Liver (tissue), 9 donors: ENCODE data around the gene PCNX2. TPM values are rescaled to one million over a fixed set of nuclear protein-coding genes. Genes with fewer than 3 reads are reported as not detected.

ENCODE experiments used
- DNase-seq: peaks from one replicate; pipeline ENCODE4 v3.0.0-alpha.2; 2017; ENCODE audit warnings: low spot score
- H3K27ac ChIP-seq, 2 donors: one replicate each; pipeline ENCODE4 v1.7.0; 2013; ENCODE audit warnings: inconsistent platforms in 2 of 2, low read length in 2 of 2, control low read depth in 1 of 2, low read depth in 1 of 2, mild to moderate bottlenecking in 1 of 2
- H3K27me3 ChIP-seq, 4 donors: one replicate each; pipeline versions ENCODE4 v1.6.1 to v1.7.0; 2013; ENCODE audit warnings: low read length in 3 of 4, inconsistent platforms in 1 of 4, mild to moderate bottlenecking in 1 of 4, moderate library complexity in 1 of 4; ENCODE audit not compliant: control insufficient read depth in 4 of 4, insufficient read depth in 4 of 4
- H3K36me3 ChIP-seq, 4 donors: one replicate each; pipeline versions ENCODE4 v1.6.1 to v1.7.0; 2013; ENCODE audit warnings: low read length in 3 of 4, mild to moderate bottlenecking in 3 of 4, low read depth in 1 of 4, moderate library complexity in 1 of 4; ENCODE audit not compliant: control insufficient read depth in 4 of 4, insufficient read depth in 3 of 4
- H3K4me1 ChIP-seq, 4 donors: one replicate each; pipeline versions ENCODE4 v1.6.1 to v1.7.0; 2013; ENCODE audit warnings: low read length in 3 of 4, mild to moderate bottlenecking in 3 of 4, moderate library complexity in 1 of 4; ENCODE audit not compliant: control insufficient read depth in 4 of 4, insufficient read depth in 4 of 4
- H3K4me3 ChIP-seq, 3 donors: one replicate each; pipeline versions ENCODE4 v1.6.1 to v1.7.0; 2013; ENCODE audit warnings: low read length in 3 of 3, control low read depth in 1 of 3, low read depth in 1 of 3, mild to moderate bottlenecking in 1 of 3
- H3K9ac ChIP-seq, 2 donors: one replicate each; pipeline ENCODE4 v1.7.0; 2013; ENCODE audit warnings: low read length in 2 of 2, mild to moderate bottlenecking in 2 of 2, moderate library complexity in 2 of 2, control low read depth in 1 of 2, low read depth in 1 of 2
- H3K9me3 ChIP-seq, 4 donors: one replicate each; pipeline versions ENCODE4 v1.6.1 to v1.7.0; 2013; ENCODE audit warnings: low read length in 3 of 4; ENCODE audit not compliant: control insufficient read depth in 4 of 4
- ATF3 ChIP-seq: IDR thresholded peaks from 2 replicates; pipeline ENCODE4 v1.6.1; 2016; ENCODE audit warnings: antibody characterized with exemption
- EGR1 ChIP-seq, 2 donors: IDR thresholded peaks; 2 replicates each; pipeline ENCODE4 v1.6.1; 2016 to 2018; ENCODE audit warnings: antibody characterized with exemption in 2 of 2, low read depth in 2 of 2
- FOXA1 ChIP-seq: IDR thresholded peaks from 2 replicates; pipeline ENCODE4 v1.6.1; 2016; ENCODE audit warnings: antibody characterized with exemption
- GABPA ChIP-seq, 2 donors: IDR thresholded peaks in 1 of 2; conservative IDR thresholded peaks in 1 of 2; 2 replicates each; pipeline ENCODE4 v1.6.1; 2016; ENCODE audit warnings: antibody characterized with exemption in 2 of 2, mild to moderate bottlenecking in 1 of 2, moderate library complexity in 1 of 2
- HNF4A ChIP-seq, 2 donors: conservative IDR thresholded peaks; 2 replicates each; pipeline ENCODE4 v1.6.1; 2016; ENCODE audit warnings: antibody characterized with exemption in 2 of 2, mild to moderate bottlenecking in 2 of 2
- HNF4G ChIP-seq: IDR thresholded peaks from 2 replicates; pipeline ENCODE4 v1.6.1; 2016; ENCODE audit warnings: antibody characterized with exemption
- JUND ChIP-seq, 2 donors: IDR thresholded peaks; 2 replicates each; pipeline ENCODE4 v1.6.1; 2016; ENCODE audit warnings: antibody characterized with exemption in 2 of 2
- MAX ChIP-seq: IDR thresholded peaks from 2 replicates; pipeline ENCODE4 v1.6.1; 2016; ENCODE audit warnings: antibody characterized with exemption
- NR2F2 ChIP-seq: IDR thresholded peaks from 2 replicates; pipeline ENCODE4 v1.6.1; 2016; ENCODE audit warnings: antibody characterized with exemption
- RAD21 ChIP-seq, 2 donors: IDR thresholded peaks; 2 replicates each; pipeline ENCODE4 v1.6.1; 2016; ENCODE audit warnings: antibody characterized with exemption in 2 of 2, mild to moderate bottlenecking in 2 of 2
- REST ChIP-seq: IDR thresholded peaks from 2 replicates; pipeline ENCODE4 v1.6.1; 2016; ENCODE audit warnings: antibody characterized with exemption, mild to moderate bottlenecking
- RXRA ChIP-seq, 2 donors: IDR thresholded peaks; 2 replicates each; pipeline ENCODE4 v1.6.1; 2017 to 2018; ENCODE audit warnings: antibody characterized with exemption in 2 of 2, mild to moderate bottlenecking in 1 of 2
- SP1 ChIP-seq: IDR thresholded peaks from 2 replicates; pipeline ENCODE4 v1.6.1; 2018; ENCODE audit warnings: antibody characterized with exemption, mild to moderate bottlenecking
- TAF1 ChIP-seq: conservative IDR thresholded peaks from 2 replicates; pipeline ENCODE4 v1.6.1; 2016; ENCODE audit warnings: antibody characterized with exemption, mild to moderate bottlenecking
- YY1 ChIP-seq: IDR thresholded peaks from 2 replicates; pipeline ENCODE4 v1.6.1; 2016; ENCODE audit warnings: antibody characterized with exemption, mild to moderate bottlenecking
- ZBTB33 ChIP-seq: IDR thresholded peaks from 2 replicates; pipeline ENCODE4 v1.6.1; 2016; ENCODE audit warnings: antibody characterized with exemption
- WGBS: extraction: QIAGEN DNeasy Blood & Tissue Kit; methylation state at CpG from one replicate; pipeline ENCODE4 v1.1.7; 2013; 5-methylcytosine and 5-hydroxymethylcytosine counted together
- polyA plus RNA-seq, 2 donors: library from polyadenylated mRNA; stranded (reverse) in 1 of 2; unstranded in 1 of 2; fragments of 200-250 nt in 1 of 2; fragments of >200 nt in 1 of 2; fragmentation: Nextera tagmentation in 1 of 2; extraction: Ambion mirVana in 1 of 2; gene quantifications; one replicate each; pipeline versions ENCODE4 v1.2.1 to v1.2.3, GENCODE V29; 2013 to 2015
- total RNA-seq, 2 donors: library from RNA; depleted of rRNA; stranded (reverse); fragments of >200 nt; gene quantifications; one replicate each; pipeline ENCODE4 v1.2.3, GENCODE V29; 2014
- TF ChIP-seq, protein P1 (sequence below): fragments of 150-350 bp; IDR thresholded peaks from 2 replicates; pipeline ENCODE4 v1.5.1; 2017; ENCODE audit warnings: improper control_type of control experiment, low read depth, low read length; ENCODE audit not compliant: missing input control
- donor health status: healthy.
- donor health status: healthy.
- donor health status: healthy.
- donor health status: healthy.
- donor health status: healthy.

The PCNX2 gene
- total and polyA plus RNA-seq, 4 donors, result 0.20 to 3.1 (median 0.92) TPM

GRCh38 chr1:233080286-233080685 lies 215.2 kb downstream of the PCNX2 start:
- Histone ChIP-seq H3K4me3 (no peak overlapping the region), H3K9ac (no peak overlapping the region), H3K27ac (no peak overlapping the region), H3K9me3 (no peaks in the 10 kb centered on the region), H3K27me3 (no peaks in the 10 kb centered on the region), H3K36me3 (no peaks in the 10 kb centered on the region), H3K4me1 (no peaks in the 10 kb centered on the region)
- TF ChIP-seq RXRA (IDR thresholded peaks at IDR 0.05), result no peak
- TF ChIP-seq, protein P1, sequence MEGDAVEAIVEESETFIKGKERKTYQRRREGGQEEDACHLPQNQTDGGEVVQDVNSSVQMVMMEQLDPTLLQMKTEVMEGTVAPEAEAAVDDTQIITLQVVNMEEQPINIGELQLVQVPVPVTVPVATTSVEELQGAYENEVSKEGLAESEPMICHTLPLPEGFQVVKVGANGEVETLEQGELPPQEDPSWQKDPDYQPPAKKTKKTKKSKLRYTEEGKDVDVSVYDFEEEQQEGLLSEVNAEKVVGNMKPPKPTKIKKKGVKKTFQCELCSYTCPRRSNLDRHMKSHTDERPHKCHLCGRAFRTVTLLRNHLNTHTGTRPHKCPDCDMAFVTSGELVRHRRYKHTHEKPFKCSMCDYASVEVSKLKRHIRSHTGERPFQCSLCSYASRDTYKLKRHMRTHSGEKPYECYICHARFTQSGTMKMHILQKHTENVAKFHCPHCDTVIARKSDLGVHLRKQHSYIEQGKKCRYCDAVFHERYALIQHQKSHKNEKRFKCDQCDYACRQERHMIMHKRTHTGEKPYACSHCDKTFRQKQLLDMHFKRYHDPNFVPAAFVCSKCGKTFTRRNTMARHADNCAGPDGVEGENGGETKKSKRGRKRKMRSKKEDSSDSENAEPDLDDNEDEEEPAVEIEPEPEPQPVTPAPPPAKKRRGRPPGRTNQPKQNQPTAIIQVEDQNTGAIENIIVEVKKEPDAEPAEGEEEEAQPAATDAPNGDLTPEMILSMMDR, result no peak
- TF ChIP-seq FOXA1, result no peak
- DNase-seq, result no peak
- WGBS, result 93% methylated on average over 3 of the region's 3 CpGs

DNA sequence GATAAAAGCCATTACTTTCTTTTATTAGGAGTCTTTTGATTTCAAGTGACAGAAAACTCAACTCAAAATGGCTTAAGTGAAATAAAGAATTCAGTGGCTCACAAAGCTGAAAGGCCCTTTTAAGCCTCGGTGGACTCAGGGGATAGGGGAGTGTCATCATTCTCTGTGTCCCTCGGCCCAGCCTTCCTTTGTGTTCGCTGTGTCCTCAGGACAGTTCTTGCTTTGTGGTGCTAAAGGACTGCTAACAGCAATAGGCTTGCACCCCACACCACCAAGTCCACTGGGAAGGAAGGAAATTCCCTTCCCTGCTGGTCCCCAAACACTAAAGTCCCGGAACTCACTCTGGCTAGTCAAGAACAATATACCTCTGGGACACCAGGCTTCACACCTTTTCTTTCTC lies 216.0 kb downstream of the PCNX2 start:
- 65% methylated on average over 4 of the region's 4 CpGs for WGBS
- no peak for TF ChIP-seq MAX
- no peak for TF ChIP-seq HNF4A (conservative IDR thresholded peaks at IDR 0.05)
- no peak for TF ChIP-seq SP1
- no peak for TF ChIP-seq HNF4G
- TF ChIP-seq RXRA (IDR thresholded peaks at IDR 0.05), result no peak
- no peak for TF ChIP-seq GABPA (IDR thresholded peaks at IDR 0.05 in 1 of 2, conservative IDR thresholded peaks at IDR 0.05 in 1 of 2)
- no peak for DNase-seq
- H3K9me3 ChIP-seq, result no peaks in the 10 kb centered on the region
- H3K27ac ChIP-seq, result no peak overlapping the region
- H3K4me3 ChIP-seq, result no peak overlapping the region
- H3K27me3 ChIP-seq, result no peaks in the 10 kb centered on the region
- no peaks in the 10 kb centered on the region for H3K4me1 ChIP-seq
- H3K9ac ChIP-seq, result no peak overlapping the region
- no peaks in the 10 kb centered on the region for H3K36me3 ChIP-seq

- no peak for TF ChIP-seq JUND (IDR thresholded peaks at IDR 0.05)
- TF ChIP-seq HNF4A (conservative IDR thresholded peaks at IDR 0.05), result no peak
- no peak for TF ChIP-seq RXRA (IDR thresholded peaks at IDR 0.05)
- no peak for TF ChIP-seq YY1
- no peak for TF ChIP-seq EGR1 (IDR thresholded peaks at IDR 0.05; ENCODE audit: low read depth in 2 of 2)
- TF ChIP-seq REST, result no peak
- TF ChIP-seq TAF1, result no peak
- TF ChIP-seq SP1, result no peak
- TF ChIP-seq HNF4G, result no peak
- no peak for TF ChIP-seq RAD21 (IDR thresholded peaks at IDR 0.05)
- TF ChIP-seq, protein P1, result no peak
- TF ChIP-seq ATF3, result no peak
- no peak for TF ChIP-seq ZBTB33
- no peak for TF ChIP-seq NR2F2
- TF ChIP-seq MAX, result no peak
- no peak for TF ChIP-seq GABPA (IDR thresholded peaks at IDR 0.05 in 1 of 2, conservative IDR thresholded peaks at IDR 0.05 in 1 of 2)
- no peak overlapping the region for H3K27ac ChIP-seq
- no peaks in the 10 kb centered on the region for H3K27me3 ChIP-seq
- DNase-seq, result no peak
- H3K4me3 ChIP-seq, result no peak overlapping the region
- WGBS, result 81% methylated on average over 6 of the region's 6 CpGs
- no peaks in the 10 kb centered on the region for H3K9me3 ChIP-seq
- H3K9ac ChIP-seq, result no peak overlapping the region
- H3K4me1 ChIP-seq, result no peaks in the 10 kb centered on the region
- no peaks in the 10 kb centered on the region for H3K36me3 ChIP-seq
Measured at GRCh38 chr1:233078396-233078795, 217.1 kb downstream of the PCNX2 start.
